Stimulated activated CD8-positive, alpha-beta memory T cell treated with anti-CD3 and anti-CD28 coated beads, Interleukin-2, amount 100 ng/mL, for 1 hour (primary cell): ENCODE data around the gene SARS1.
"Not testable (repeated sequence)": the region's sequence is repeated elsewhere in the genome, so short reads cannot be mapped to it uniquely, and the experiment has no call there.

Experiments used
- DNase-seq, 2 donors: peaks; one replicate each; pipeline ENCODE4 v3.0.0-alpha.2; 2020; ENCODE audit warnings: low read depth in 2 of 2

Gene SARS1

DNA sequence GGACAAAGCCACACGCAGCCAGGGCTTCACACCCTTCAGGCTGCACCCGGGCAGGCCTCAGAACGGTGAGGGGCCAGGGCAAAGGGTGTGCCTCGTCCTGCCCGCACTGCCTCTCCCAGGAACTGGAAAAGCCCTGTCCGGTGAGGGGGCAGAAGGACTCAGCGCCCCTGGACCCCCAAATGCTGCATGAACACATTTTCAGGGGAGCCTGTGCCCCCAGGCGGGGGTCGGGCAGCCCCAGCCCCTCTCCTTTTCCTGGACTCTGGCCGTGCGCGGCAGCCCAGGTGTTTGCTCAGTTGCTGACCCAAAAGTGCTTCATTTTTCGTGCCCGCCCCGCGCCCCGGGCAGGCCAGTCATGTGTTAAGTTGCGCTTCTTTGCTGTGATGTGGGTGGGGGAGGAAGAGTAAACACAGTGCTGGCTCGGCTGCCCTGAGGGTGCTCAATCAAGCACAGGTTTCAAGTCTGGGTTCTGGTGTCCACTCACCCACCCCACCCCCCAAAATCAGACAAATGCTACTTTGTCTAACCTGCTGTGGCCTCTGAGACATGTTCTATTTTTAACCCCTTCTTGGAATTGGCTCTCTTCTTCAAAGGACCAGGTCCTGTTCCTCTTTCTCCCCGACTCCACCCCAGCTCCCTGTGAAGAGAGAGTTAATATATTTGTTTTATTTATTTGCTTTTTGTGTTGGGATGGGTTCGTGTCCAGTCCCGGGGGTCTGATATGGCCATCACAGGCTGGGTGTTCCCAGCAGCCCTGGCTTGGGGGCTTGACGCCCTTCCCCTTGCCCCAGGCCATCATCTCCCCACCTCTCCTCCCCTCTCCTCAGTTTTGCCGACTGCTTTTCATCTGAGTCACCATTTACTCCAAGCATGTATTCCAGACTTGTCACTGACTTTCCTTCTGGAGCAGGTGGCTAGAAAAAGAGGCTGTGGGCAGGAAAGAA is 61.1 kb downstream of the SARS1 start:
- DNase-seq, result no peak

GRCh38 chr1:109275706-109276345 is 62.1 kb downstream of the SARS1 start:
- no peak for DNase-seq

GRCh38 chr1:109277434-109278204 is 63.9 kb downstream of the SARS1 start:
- peak; percentile 26 to 40 for DNase-seq

GRCh38 chr1:109279615-109280278 is 66.0 kb downstream of the SARS1 start:
- DNase-seq, result no peak

- DNase-seq, result no peak
These were observed 67.1 kb downstream of the SARS1 start for GRCh38 chr1:109280862-109281261.

GRCh38 chr1:109281680-109282496 is 68.2 kb downstream of the SARS1 start:
- no peak for DNase-seq

GRCh38 chr1:109282497-109282951 is 68.8 kb downstream of the SARS1 start:
- DNase-seq, result no peak

GRCh38 chr1:109282952-109283747 is 69.4 kb downstream of the SARS1 start, which contains the start of gene PSRC1:
PSRC1 (minus strand) TSS chr1:109283145.
- DNase-seq, result peak; percentile 75 to 84

GRCh38 chr1:109283748-109284600 is 70.3 kb downstream of the SARS1 start:
- DNase-seq, result no peak

GRCh38 chr1:109286762-109287161 is 73.0 kb downstream of the SARS1 start:
- DNase-seq, result not testable (repeated sequence)
